Measurements from ENCODE around the gene PRCD.
A peak's percentile ranks its signal among the peaks of the same experiment; 100 is the strongest.
"Not testable (repeated sequence)": the region's sequence is repeated elsewhere in the genome, so short reads cannot be mapped to it uniquely, and the experiment has no call there.

The PRCD gene

DNA sequence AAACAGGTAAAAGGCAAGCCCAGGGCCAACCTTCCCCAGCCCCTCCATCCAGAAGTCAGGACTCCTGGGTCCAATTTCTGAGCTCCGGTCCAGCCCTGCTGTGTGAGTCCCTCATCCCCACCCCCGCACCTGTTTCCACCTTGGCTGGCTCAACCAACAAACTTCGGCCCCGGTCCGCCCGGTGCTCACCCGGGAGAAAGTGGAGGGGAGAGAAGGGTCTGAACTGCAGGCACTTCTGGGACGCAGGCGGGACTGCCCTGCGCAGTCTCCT, 39.2 kb upstream of the PRCD start:
- H3K27ac ChIP-seq = peak overlapping the region; percentile 63
- TF ChIP-seq, protein P1, sequence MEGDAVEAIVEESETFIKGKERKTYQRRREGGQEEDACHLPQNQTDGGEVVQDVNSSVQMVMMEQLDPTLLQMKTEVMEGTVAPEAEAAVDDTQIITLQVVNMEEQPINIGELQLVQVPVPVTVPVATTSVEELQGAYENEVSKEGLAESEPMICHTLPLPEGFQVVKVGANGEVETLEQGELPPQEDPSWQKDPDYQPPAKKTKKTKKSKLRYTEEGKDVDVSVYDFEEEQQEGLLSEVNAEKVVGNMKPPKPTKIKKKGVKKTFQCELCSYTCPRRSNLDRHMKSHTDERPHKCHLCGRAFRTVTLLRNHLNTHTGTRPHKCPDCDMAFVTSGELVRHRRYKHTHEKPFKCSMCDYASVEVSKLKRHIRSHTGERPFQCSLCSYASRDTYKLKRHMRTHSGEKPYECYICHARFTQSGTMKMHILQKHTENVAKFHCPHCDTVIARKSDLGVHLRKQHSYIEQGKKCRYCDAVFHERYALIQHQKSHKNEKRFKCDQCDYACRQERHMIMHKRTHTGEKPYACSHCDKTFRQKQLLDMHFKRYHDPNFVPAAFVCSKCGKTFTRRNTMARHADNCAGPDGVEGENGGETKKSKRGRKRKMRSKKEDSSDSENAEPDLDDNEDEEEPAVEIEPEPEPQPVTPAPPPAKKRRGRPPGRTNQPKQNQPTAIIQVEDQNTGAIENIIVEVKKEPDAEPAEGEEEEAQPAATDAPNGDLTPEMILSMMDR (conservative IDR thresholded peaks at IDR 0.05) = no peak

DNA sequence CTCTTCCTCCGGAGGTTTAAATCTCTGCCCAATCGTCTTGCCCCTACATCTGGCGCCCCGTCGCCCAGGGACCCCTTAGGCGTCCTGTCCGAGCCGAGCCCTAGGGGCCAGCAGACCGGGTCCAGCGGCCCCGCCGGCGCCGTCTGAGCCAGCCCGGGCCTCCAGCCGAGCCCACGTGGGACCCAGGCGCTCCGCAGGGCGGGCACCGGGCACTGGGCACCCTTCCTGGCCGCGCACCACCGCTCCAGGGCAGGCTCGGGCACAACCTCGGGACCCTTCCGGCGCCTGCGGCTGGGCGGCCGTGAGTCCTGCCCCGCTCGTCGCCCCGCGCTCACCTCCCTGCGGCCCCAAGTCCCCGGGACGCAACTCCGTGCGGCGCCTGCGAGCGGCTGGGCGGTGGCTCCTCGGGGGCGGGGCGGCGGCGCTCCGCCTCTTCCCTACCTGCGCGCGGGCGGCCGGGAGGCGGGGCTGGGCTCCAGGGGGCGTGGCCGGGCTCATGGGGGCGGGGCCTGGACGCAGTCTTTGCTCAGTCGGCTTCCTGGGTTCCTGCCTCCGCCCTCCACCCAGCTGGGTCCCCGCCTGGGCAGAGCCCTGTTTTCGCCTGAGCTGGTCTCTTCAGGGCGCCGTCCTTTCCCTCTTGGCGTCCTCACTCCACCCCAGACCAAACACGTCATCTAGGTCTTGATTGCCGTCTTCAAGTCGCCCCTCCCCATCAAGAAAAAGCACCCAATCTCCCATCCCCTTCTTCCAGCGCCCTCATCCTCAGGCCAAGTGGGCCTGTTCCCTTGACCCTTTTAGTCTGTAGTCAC, 38.6 kb upstream of the PRCD start, which contains the start of gene RHBDF2:
RHBDF2 (minus strand) TSS at position 406 of the 809 bp plus-strand sequence. CDS start 19,899 bp downstream, outside the sequence.
- TF ChIP-seq, protein P1 (conservative IDR thresholded peaks at IDR 0.05) = no peak
- H3K27ac ChIP-seq = peak within 1 kb of the TSS; percentile 63

DNA sequence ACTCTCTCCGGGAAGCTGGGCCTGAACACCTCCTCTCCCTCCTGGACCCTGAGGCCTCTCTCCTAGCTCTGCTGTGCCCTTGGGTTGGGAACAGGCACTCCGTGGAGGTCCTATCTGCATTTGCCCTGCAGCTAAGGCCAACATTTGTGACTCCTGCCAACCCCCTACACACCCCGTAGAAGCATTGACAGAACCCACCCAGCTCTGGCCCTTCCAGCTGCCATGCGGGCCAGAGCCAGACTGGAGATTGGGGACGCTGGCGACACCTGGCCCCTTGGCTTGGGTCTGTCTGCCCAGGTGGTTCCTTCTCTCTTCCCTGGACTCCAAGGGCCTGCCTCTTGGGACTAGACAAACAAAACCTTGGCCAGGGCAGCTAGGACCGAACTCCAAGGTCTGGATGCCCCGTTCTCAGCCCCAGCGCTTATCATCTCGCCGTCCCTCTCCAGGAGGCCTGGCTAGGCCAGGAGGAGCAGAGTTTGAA, 38.0 kb upstream of the PRCD start:
- TF ChIP-seq, protein P1 (conservative IDR thresholded peaks at IDR 0.05) = no peak
- peak overlapping the region; percentile 63; the same call in 1 of the 2 replicates for H3K27ac ChIP-seq

DNA sequence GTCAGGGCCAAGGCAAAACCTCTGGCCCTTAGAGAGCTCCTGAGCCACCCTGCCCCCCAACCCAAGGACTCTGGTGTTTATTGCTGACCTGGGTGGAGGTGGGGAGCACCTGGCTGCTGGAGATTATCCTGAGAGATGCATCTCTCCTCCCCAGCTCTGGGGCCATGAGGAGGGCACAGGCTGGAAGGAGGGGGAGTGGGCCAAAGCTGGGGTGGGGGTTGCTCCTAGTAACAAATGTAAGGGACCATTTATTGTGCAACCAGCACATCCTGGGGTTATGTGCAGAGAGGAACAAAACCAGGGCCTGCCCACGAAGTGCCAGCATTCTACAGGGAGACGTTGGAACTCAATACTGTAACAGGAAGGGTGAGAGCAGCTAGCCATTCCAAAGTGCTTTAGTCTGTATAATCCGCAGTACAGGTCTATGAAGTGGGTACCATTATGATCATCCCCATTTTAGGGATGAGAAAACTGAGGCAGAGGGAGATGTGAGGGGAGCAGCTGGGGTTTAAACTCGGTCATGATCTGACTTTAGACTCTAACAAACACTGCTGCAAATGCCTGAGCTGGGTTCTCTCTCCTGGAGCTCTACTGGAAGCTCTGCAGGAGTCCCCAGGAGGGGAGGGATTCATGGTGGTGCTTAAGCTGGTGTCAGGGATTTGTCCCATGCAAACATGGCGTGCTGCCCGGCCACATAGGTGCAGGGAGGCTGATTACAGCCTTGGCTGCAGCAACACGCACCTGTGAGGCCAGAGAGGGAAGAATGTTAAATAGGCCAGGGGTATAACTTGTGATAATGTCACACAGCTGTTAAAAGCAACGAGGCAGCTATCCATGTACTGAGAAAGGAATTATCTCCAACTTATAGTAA, 37.3 kb upstream of the PRCD start:
- H3K27ac ChIP-seq = peak overlapping the region; percentile 63; the same call in 1 of the 2 replicates
- TF ChIP-seq, protein P1 (conservative IDR thresholded peaks at IDR 0.05) = no peak

DNA sequence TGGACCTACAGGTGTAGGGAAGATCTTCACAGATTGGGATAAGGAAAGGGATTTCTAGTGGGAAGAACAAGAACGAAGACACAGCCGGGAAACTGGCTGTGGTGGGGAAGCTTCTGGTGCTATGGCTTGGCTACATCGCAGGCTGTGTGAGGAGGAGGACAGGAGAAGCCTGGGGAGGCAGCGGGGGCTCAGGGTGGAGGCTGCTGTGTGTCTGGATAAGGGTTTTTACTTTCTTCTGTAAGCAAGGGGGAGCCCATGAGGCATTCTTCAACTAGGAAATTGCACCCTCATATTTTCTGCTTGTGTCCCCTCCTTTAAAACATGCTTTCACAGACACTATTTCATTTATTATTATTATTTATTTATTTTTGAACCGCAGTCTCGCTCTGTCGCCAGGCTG, 35.7 kb upstream of the PRCD start:
- H3K27ac ChIP-seq = no peak overlapping the region
- TF ChIP-seq, protein P1 (conservative IDR thresholded peaks at IDR 0.05) = no peak

DNA sequence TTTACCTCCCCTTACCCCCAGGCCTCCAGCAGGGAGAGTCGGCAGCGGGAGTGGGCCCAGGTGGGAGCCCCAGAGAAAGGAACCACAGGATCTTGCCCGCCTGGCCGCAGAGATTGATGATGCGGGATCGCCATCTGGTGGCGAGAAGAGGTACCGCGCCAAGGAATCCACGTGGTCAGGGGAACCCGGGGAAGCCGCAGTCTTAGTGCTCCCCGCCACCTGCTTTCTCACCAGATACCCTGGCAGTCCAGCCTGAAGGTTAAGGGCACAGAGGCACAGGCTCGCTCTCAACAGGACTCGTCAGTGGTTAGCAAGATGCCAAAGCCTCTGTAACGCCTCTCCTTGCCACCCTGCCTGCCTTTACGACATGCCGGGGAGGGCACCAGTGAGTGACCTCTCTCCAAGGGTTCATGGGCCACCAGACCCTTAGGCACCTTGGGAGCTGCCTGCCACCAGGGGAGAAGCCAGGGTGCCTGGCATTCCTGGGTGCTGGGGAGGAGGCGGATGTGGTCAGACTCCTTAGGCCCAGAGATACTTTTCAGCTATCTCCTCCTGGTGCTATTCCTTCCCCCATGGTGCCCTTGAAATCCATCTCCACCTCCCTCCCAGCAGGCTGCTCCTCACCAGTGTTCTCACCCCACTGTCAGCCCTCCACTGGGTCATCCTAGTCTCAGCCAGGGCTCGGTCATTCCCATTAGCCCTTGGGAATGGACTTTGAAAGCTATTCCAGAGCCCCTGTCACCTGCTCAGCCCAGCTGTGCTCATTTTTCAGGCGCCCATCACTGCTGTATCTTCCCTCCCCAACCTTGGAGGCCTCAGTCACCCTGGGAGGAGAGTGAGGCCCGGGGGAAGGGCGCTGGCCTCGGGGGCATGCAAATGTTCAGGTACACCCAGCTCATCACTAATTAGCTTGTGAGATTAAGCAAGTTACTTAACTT, 33.2 kb upstream of the PRCD start:
- TF ChIP-seq, protein P1 (conservative IDR thresholded peaks at IDR 0.05) = peak; percentile 94
- peak overlapping the region; percentile 22; the same call in 1 of the 2 replicates for H3K27ac ChIP-seq

DNA sequence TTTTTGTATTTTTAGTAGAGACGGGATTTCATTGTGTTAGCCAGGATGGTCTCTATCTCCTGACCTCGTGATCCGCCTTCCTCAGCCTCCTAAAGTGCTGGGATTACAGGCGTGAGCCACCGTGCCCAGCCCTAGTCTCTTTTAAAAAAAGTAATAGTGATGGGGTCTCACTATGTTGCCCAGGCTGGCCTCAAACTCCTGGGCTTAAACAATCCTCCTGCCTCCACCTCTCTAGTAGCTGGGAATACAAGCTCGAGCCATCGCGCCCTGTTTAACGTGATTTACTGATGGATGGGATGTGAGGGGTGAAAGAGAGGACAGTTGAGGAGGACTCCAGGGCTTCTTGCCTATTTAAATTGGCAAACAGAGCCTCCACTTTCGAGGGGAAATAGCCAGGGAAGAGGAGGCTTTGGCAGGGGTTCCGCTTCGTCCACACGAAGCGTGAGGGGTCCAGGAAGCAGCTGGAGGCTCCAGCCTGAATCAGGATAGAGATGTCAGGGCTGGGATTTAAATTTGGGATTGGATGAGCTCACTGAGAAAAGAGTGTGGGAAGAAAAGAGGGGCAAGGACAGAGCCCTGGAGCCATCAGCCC, 31.3 kb upstream of the PRCD start:
- not testable (repeated sequence) for H3K27ac ChIP-seq
